HepG2 (cell line): ENCODE data around the gene ORMDL3. TPM values are rescaled to one million over a fixed set of nuclear protein-coding genes. Genes with fewer than 3 reads are reported as not detected.

Experiments
- KMT2B ChIP-seq: IDR thresholded peaks from 2 replicates; pipeline ENCODE4 v1.6.1; 2016; ENCODE audit warnings: missing genetic modification reagents, missing compliant biosample characterization
- NFE2L2 ChIP-seq: fragments of 150-350 bp; IDR thresholded peaks from 2 replicates; pipeline ENCODE4 v1.6.1; 2014; ENCODE audit warnings: low read length
- NFIB ChIP-seq: sonication (generic); formaldehyde crosslinking; IDR thresholded peaks from 2 replicates; pipeline ENCODE4 v1.9.0; 2021; ENCODE audit warnings: missing genetic modification reagents, mild to moderate bottlenecking, borderline replicate concordance
- NONO ChIP-seq, 2 experiments: fragments of 450-650 bp in 1 of 2; sonication (generic) in 1 of 2; formaldehyde crosslinking in 1 of 2; IDR thresholded peaks in 1 of 2; conservative IDR thresholded peaks in 1 of 2; 2 replicates each; pipeline versions ENCODE4 v1.6.1 to v1.8.0; 2017 to 2022; ENCODE audit warnings: mild to moderate bottlenecking in 1 of 2, missing genetic modification reagents in 1 of 2, moderate library complexity in 1 of 2
- SRF ChIP-seq: IDR thresholded peaks from 2 replicates; pipeline ENCODE4 v1.6.1; 2011; ENCODE audit warnings: mild to moderate bottlenecking, low read depth, low read length, moderate library complexity
- TRIM24 ChIP-seq: sonication (generic); formaldehyde crosslinking; IDR thresholded peaks from 2 replicates; pipeline ENCODE4 v1.8.0; 2022; ENCODE audit warnings: mild to moderate bottlenecking, missing genetic modification reagents
- ZNF296 ChIP-seq: sonication (generic); formaldehyde crosslinking; conservative IDR thresholded peaks from 2 replicates; pipeline ENCODE4 v1.5.0; 2020; ENCODE audit warnings: mild to moderate bottlenecking, missing genetic modification reagents
- ZNF546 ChIP-seq: sonication (generic); formaldehyde crosslinking; conservative IDR thresholded peaks from 2 replicates; pipeline ENCODE4 v1.8.1; 2023; ENCODE audit warnings: mild to moderate bottlenecking, missing genetic modification reagents
- ZNF556 ChIP-seq: sonication (generic); formaldehyde crosslinking; IDR thresholded peaks from 2 replicates; pipeline ENCODE4 v1.4.0; 2020; ENCODE audit warnings: mild to moderate bottlenecking, missing genetic modification reagents, borderline replicate concordance
- polyA plus RNA-seq, 8 experiments: library from polyadenylated mRNA; depleted of rRNA in 3 of 8; stranded (reverse) in 7 of 8; unstranded in 1 of 8; fragments of >200 nt; fragmentation: Illumina TruSeq in 4 of 8; extraction: Trizol in 4 of 8; gene quantifications; 2 replicates each; pipeline versions ENCODE4 v1.2.1 to v1.2.3, GENCODE V29; 2011 to 2016; ENCODE audit warnings: low read depth in 4 of 8, missing spikeins in 1 of 8, mixed read lengths in 1 of 8; ENCODE audit not compliant: insufficient read depth in 1 of 8
- total RNA-seq, 5 experiments: library from RNA; depleted of rRNA; stranded (reverse); fragments of >200 nt; fragmentation: Illumina TruSeq; extraction: Trizol; gene quantifications; 2 replicates each; pipeline ENCODE4 v1.2.3, GENCODE V29; 2016; ENCODE audit warnings: low read depth in 1 of 5
- TF ChIP-seq, protein P1 (sequence below): sonication (generic); formaldehyde crosslinking; conservative IDR thresholded peaks from 2 replicates; pipeline ENCODE4 v1.8.1; 2023; ENCODE audit warnings: missing genetic modification reagents
- TF ChIP-seq, protein P2 (sequence below): sonication (generic); formaldehyde crosslinking; IDR thresholded peaks from 2 replicates; pipeline ENCODE4 v1.5.0; 2020; ENCODE audit warnings: mild to moderate bottlenecking, missing genetic modification reagents
- TF ChIP-seq, protein P3 (sequence below): sonication (generic); formaldehyde crosslinking; IDR thresholded peaks from 2 replicates; pipeline ENCODE4 v1.9.0; 2022; ENCODE audit warnings: missing genetic modification reagents, mild to moderate bottlenecking, borderline replicate concordance
- TF ChIP-seq, protein P4 (sequence below): sonication (generic); formaldehyde crosslinking; IDR thresholded peaks from 2 replicates; pipeline ENCODE4 v1.4.0; 2020; ENCODE audit warnings: low read depth, missing genetic modification reagents
- TF ChIP-seq, protein P5 (sequence below): sonication (generic); formaldehyde crosslinking; IDR thresholded peaks from 2 replicates; pipeline ENCODE4 v1.4.0; 2020; ENCODE audit warnings: mild to moderate bottlenecking, missing genetic modification reagents

The ORMDL3 gene
- total and polyA plus RNA-seq, 2 of the 13 experiments (the other 11 are each of a cell fraction or from before 2014, with no cell fraction given) = 181 to 384 TPM

DNA sequence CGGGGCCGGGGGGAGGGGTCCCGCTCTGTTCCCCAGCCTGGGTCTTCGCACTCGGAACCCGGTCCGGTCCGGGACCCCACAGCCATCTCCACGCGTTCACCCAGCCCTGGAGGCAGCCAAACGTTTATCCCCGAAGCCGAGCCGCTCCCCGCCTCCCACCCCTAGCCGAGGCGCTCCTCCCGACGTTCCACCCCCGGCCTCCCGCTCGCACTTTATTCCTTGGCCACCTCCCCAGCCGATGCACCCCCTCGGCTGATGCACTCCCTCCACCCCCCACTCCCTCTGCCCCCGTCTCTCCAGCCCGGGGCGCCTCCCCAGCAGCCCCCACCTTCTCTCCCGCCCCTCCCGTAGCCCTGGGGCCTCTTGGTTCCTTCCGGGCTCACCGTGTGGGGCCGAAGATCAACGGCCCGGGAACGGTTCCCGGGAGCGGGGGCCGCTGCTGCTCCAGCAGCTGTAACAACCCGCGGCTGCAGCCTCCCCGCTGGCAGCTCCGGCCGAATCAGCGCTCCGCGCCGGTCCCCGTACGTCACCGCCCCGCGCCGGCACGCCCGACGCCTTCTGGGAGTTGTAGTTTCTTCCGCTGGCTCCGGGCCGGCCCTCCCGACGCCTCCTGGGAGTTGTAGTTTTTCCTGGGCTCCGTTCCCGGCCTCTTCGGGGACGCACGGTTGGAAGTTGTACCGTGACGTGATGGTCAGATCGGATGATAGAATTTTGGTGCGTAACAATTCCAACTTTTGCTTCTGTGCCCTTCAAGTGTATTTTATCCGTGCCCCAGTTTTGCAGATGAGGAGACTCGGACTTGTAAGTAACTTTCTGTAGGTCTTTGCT is at the start of gene ORMDL3, which contains the start of gene LRRC3C (continued):
- TF ChIP-seq, protein P1, sequence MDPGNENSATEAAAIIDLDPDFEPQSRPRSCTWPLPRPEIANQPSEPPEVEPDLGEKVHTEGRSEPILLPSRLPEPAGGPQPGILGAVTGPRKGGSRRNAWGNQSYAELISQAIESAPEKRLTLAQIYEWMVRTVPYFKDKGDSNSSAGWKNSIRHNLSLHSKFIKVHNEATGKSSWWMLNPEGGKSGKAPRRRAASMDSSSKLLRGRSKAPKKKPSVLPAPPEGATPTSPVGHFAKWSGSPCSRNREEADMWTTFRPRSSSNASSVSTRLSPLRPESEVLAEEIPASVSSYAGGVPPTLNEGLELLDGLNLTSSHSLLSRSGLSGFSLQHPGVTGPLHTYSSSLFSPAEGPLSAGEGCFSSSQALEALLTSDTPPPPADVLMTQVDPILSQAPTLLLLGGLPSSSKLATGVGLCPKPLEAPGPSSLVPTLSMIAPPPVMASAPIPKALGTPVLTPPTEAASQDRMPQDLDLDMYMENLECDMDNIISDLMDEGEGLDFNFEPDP (CRISPR knock-in tag) = peak; percentile 93
- TF ChIP-seq ZNF296 (no peak), NONO (IDR thresholded peaks at IDR 0.05) (no peak), NONO (CRISPR knock-in tag; conservative IDR thresholded peaks at IDR 0.05) (peak; percentile 87), NFE2L2 (no peak), SRF (peak; percentile 90), KMT2B (CRISPR knock-in tag) (peak; percentile 67; the same call in 1 of the 2 replicates), ZNF556 (peak; percentile 77; the same call in 1 of the 2 replicates), NFIB (CRISPR knock-in tag) (no peak), TRIM24 (no peak), ZNF546 (CRISPR knock-in tag) (no peak; the same call in 1 of the 2 replicates)
- TF ChIP-seq, protein P2, sequence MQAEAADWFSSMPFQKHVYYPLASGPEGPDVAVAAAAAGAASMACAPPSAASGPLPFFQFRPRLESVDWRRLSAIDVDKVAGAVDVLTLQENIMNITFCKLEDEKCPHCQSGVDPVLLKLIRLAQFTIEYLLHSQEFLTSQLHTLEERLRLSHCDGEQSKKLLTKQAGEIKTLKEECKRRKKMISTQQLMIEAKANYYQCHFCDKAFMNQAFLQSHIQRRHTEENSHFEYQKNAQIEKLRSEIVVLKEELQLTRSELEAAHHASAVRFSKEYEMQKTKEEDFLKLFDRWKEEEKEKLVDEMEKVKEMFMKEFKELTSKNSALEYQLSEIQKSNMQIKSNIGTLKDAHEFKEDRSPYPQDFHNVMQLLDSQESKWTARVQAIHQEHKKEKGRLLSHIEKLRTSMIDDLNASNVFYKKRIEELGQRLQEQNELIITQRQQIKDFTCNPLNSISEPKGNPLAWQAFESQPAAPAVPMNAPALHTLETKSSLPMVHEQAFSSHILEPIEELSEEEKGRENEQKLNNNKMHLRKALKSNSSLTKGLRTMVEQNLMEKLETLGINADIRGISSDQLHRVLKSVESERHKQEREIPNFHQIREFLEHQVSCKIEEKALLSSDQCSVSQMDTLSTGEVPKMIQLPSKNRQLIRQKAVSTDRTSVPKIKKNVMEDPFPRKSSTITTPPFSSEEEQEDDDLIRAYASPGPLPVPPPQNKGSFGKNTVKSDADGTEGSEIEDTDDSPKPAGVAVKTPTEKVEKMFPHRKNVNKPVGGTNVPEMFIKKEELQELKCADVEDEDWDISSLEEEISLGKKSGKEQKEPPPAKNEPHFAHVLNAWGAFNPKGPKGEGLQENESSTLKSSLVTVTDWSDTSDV (CRISPR knock-in tag) = peak; percentile 77; the same call in 1 of the 2 replicates
- TF ChIP-seq, protein P3, sequence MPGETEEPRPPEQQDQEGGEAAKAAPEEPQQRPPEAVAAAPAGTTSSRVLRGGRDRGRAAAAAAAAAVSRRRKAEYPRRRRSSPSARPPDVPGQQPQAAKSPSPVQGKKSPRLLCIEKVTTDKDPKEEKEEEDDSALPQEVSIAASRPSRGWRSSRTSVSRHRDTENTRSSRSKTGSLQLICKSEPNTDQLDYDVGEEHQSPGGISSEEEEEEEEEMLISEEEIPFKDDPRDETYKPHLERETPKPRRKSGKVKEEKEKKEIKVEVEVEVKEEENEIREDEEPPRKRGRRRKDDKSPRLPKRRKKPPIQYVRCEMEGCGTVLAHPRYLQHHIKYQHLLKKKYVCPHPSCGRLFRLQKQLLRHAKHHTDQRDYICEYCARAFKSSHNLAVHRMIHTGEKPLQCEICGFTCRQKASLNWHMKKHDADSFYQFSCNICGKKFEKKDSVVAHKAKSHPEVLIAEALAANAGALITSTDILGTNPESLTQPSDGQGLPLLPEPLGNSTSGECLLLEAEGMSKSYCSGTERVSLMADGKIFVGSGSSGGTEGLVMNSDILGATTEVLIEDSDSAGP (CRISPR knock-in tag) = peak; percentile 65; the same call in 1 of the 2 replicates
- TF ChIP-seq, protein P4, sequence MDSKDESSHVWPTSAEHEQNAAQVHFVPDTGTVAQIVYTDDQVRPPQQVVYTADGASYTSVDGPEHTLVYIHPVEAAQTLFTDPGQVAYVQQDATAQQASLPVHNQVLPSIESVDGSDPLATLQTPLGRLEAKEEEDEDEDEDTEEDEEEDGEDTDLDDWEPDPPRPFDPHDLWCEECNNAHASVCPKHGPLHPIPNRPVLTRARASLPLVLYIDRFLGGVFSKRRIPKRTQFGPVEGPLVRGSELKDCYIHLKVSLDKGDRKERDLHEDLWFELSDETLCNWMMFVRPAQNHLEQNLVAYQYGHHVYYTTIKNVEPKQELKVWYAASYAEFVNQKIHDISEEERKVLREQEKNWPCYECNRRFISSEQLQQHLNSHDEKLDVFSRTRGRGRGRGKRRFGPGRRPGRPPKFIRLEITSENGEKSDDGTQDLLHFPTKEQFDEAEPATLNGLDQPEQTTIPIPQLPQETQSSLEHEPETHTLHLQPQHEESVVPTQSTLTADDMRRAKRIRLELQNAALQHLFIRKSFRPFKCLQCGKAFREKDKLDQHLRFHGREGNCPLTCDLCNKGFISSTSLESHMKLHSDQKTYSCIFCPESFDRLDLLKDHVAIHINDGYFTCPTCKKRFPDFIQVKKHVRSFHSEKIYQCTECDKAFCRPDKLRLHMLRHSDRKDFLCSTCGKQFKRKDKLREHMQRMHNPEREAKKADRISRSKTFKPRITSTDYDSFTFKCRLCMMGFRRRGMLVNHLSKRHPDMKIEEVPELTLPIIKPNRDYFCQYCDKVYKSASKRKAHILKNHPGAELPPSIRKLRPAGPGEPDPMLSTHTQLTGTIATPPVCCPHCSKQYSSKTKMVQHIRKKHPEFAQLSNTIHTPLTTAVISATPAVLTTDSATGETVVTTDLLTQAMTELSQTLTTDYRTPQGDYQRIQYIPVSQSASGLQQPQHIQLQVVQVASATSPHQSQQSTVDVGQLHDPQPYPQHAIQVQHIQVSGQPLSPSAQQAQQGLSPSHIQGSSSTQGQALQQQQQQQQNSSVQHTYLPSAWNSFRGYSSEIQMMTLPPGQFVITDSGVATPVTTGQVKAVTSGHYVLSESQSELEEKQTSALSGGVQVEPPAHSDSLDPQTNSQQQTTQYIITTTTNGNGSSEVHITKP (CRISPR knock-in tag) = peak; percentile 45; the same call in 1 of the 2 replicates
- TF ChIP-seq, protein P5, sequence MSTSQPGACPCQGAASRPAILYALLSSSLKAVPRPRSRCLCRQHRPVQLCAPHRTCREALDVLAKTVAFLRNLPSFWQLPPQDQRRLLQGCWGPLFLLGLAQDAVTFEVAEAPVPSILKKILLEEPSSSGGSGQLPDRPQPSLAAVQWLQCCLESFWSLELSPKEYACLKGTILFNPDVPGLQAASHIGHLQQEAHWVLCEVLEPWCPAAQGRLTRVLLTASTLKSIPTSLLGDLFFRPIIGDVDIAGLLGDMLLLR = no peak
